PFSK-1 (cell line): ENCODE data around the gene GALNT18.

Experiments used
- REST ChIP-seq, 2 experiments: IDR thresholded peaks; 2 replicates each; pipeline versions ENCODE4 v1.6.1 to v1.8.0; 2011 to 2012; ENCODE audit warnings: low read depth in 2 of 2, low read length in 2 of 2, control low read depth in 1 of 2, inconsistent platforms in 1 of 2, mild to moderate bottlenecking in 1 of 2, moderate library complexity in 1 of 2; ENCODE audit not compliant: insufficient read depth in 1 of 2
- SIN3A ChIP-seq: IDR thresholded peaks from 2 replicates; pipeline ENCODE4 v1.6.1; 2012; ENCODE audit warnings: mild to moderate bottlenecking, low read length, moderate library complexity, borderline replicate concordance; ENCODE audit not compliant: insufficient read depth

- TF ChIP-seq REST (IDR thresholded peaks at IDR 0.05; ENCODE audit: insufficient read depth in 1 of 2, low read depth in 2 of 2, low read length in 2 of 2) = no peak
- TF ChIP-seq SIN3A = no peak
Measured at GRCh38 chr11:11359611-11360010, 262.2 kb downstream of the GALNT18 start.
